Right renal cortex interstitium (tissue), 3 donors: ENCODE data around the gene ELOVL4. TPM values are rescaled to one million over a fixed set of nuclear protein-coding genes. Genes with fewer than 3 reads are reported as not detected.

ENCODE experiments used
- DNase-seq, 3 donors: peaks; one replicate each; pipeline ENCODE4 v3.0.0-alpha.2; 2013; ENCODE audit warnings: low read depth in 3 of 3, low spot score in 2 of 3
- polyA plus RNA-seq, 3 donors: library from polyadenylated mRNA; unstranded; fragments of 120-200 nt; gene quantifications; one replicate each; pipeline ENCODE4 v1.2.1, GENCODE V29; 2013; ENCODE audit not compliant: insufficient read length in 3 of 3

The ELOVL4 gene
- 1 to 10 TPM; 3.2 to 4.1 (median 3.5) TPM for polyA plus RNA-seq

- DNase-seq: peak in 2 of 3 donors; percentile 21 to 36
Observed at GRCh38 chr6:79947191-79948186, at the start of gene ELOVL4. TSS of gene ELOVL4 (minus strand) at chr6:79947553. CDS start at chr6:79947279, 274 bp downstream.

DNA sequence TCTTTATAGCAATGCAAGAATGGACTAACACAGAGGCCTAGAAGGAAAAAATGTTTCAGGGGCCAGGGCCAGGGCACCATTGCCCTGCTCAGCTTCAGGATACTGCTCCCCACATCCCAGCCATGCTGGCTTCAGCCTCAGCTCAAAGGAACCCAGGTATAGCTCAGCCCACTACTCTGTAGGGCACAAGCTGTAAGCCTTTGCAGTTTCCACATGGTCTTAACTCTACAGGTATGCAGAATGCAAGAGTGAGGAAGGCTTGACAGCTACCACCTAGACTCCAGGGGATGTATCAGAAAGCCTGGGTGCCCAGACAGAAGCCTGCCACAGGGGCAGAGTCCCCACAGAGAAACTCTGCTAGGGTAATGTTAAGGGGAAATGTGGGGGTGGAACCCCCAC lies 46.6 kb upstream of the ELOVL4 start:
- no peak for DNase-seq

DNA sequence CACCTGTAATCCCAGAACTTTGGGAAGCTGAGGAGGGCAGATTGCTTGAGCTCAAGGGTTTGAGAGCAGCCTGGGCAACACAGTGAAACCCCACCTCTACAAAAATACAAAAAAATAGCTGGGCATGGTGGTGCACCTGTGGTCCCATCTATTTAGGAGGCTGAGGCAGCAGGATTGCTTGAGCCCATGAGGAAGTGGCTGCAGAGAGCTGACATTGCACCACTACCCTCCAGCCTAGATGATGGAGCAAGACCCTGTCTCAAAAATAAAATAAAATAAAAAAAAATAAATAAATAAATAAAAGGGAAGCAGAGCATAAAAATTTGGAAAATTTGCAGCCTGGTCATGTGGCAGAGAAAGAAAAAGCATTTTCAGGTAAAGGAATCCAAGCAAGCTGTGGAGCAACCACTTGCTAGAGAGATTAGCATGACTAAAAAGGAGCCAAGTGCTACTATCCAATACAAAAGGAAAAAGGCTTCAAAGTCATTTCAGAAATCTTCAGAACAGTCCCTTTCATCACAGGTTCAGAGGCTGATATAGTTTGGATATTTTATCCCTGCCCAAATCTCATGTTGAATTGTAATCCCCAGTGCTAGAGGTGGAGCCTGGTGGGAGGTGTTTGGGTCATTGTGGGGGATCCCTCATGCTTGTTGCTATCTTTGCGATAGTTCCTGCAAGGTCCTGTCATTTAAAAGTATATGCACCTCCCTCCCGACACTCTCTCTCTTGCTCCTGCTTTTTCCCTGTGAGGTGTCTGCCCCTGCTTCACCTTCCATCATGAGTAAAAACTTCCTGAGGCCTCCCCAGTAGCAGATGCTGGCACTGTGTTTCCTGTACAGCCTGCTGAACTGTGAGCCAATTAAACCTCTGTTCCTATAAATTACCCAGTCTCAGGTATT lies 45.9 kb upstream of the ELOVL4 start:
- DNase-seq: no peak

DNA sequence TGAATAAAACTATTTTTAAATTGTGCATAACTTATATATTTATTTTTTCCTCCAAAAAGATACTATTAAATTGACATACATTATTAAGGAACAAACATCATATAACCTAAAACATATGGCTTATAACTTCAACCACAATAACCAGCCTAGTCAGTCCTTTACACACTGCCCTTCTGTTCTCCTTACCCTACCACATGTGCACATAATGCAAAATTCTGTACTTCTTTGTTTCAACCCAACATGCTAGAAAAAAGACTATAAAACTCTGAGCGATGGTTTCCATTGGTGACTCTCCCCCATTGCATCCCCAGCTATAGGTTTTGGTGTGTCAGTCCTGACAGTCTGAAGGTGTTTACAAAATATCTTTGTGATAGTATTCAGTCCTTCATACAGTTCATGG lies 42.3 kb upstream of the ELOVL4 start:
- DNase-seq: no peak

- DNase-seq: no peak
Observed at GRCh38 chr6:79985128-79985527, 37.8 kb upstream of the ELOVL4 start.

DNA sequence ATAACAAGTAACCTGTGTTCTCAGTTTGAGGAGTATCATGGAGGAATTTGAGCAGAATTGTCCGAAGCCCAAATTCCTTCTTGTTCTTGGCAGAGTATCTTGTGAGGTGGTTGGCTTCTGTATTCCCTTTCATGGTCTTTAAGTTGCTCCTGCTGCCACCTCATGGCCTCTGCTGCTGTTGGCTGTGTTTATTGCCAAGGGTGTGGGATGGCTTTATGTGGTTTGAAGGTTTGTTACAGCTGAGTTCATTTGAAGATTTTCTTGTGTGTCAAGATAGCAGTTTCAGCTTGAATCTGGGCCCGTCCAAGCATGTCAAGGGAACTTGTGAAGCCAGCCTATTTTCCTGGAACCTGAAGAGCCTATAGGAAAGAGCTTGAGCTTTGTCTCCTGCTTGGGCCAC lies 36.9 kb upstream of the ELOVL4 start:
- DNase-seq: no peak

DNA sequence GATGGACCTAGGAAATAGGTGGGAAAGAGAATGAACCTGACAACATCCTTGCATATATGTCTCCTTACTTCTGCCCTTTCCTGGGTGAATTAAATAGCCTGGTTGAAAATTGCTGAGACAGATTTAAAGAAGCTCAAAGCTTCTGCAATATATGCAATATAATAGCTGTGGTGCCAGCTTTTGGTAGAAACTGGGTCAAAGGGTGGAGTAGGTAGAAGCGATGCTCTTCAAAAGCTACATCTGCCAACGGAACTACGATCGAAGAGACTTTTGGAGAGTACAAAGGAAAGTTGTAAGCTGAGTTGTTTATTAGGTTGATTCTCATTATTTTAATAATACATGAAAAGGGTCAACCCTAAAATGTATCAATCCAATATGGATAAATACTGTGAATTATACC lies 34.3 kb upstream of the ELOVL4 start:
- no peak for DNase-seq

DNA sequence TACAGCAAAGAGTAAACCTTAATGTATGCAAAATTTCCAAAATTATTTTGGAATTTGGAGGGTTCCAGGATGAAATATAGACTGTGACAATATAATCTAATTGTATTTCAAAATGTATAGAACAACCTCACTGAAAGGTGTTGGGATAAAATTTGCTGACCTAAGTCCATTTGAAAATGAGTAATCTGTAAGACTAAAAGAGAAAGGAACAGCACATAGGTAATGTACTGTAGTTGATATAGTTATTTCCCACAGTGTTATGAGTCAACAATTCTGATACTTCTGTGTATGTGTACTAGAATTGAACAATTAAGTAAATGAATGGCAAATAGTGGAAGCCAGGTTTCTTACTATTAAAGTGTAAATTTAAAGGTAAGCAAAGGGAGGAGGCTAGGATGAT lies 23.8 kb upstream of the ELOVL4 start:
- DNase-seq: no peak

DNA sequence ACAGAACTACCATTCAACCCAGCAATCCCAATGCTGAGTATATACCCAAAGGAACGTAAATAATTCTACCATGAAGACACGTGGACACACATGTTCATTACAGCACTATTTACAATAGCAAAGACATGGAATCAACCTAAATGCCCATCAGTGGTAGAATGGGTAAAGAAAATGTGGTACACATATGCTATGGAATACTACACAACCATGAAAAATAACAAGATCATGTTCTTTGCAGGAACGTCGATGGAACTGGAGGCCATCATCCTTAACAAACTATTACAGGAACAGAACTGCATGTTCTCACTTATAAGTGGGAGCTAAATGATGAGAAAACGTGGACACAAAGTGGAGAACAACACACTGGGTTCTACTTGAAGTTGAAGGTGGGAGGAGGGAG lies 22.4 kb upstream of the ELOVL4 start:
- no peak for DNase-seq

DNA sequence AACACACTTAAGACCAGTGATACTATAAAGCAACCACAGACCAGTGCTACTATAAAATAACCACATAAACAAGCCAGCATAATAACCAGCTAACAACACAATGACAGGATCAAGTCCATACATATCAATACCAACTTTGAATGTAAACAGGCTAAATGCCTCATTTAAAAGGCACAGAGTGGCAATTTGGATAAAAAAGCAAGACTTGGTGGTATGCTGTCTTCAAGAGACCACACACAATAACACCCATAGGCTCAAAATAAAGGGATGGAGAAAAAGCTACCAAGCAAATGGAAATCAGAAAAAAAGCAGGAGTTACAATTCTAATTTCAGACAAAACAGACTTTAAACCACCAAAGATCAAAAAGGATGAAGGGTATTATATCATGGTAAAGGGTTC lies 19.8 kb upstream of the ELOVL4 start:
- DNase-seq: no peak

GRCh38 chr6:79964607-79965081 lies 17.3 kb upstream of the ELOVL4 start:
- no peak for DNase-seq

- no peak for DNase-seq
Observed at GRCh38 chr6:79954849-79955248, 7.5 kb upstream of the ELOVL4 start.

DNA sequence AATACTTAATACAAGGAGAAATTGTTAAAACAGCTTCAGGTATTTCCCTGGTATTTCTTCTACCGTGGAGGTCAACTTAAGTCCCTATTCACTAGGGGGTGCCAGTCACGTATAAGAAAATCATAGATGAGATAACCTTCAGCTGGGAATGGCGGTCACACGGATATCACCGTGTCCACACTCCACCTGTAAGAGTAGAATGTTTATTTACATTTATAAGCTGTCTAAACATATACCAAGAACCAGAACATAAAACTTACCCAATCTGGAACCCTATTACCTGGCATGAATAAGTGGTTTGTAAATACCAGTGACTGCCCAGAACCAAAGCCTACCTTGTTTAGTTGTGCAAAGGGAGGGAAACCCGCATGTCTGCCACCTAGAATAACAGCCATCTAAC lies 1.9 kb upstream of the ELOVL4 start:
- peak in 2 of 3 donors; percentile 24 to 29 for DNase-seq

DNA sequence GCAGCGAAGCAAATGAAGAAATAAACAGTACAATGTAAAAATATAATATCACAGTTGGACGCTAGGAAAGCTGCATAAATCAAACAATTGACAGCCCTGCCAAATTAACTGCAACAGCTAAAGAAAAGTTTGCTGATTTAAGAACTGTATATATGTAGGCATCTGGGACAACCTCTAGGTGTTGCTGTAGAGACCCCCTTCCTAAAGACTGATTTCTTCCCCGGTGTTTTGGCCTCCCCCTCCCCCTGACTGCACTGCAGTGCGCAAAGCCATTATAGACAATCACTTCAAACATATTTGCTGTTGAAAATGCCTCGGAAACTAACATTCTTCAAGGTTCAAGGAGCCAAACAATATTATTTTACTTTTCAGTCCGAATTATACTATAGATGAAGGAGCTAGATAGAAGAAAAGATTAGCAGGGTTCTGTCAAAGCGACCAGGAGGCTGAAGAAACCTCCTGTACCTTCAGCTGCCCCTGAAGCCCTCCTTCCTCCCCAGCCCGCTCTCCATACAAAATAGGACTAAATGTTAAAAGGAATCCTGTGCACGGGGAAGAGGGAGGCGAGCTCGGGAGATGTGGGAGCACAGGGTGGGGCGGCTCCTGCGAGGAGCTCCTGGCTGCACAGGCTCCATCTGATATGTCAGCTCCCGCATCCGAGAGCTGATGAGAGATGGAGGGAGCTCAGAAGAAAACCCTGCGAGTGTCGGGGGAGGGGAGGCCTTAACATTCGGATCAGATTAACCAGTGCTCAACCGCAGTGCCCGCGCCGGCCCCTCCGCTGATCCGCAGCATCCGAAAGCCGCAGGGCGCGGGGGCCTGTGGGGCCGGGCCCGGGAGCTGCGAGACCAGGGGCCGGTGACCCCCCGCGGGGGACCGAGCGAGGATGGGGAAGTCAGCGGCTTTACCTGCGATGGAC lies 822 bp downstream of the ELOVL4 start:
- DNase-seq: peak in 2 of 3 donors; percentile 15 to 26

DNA sequence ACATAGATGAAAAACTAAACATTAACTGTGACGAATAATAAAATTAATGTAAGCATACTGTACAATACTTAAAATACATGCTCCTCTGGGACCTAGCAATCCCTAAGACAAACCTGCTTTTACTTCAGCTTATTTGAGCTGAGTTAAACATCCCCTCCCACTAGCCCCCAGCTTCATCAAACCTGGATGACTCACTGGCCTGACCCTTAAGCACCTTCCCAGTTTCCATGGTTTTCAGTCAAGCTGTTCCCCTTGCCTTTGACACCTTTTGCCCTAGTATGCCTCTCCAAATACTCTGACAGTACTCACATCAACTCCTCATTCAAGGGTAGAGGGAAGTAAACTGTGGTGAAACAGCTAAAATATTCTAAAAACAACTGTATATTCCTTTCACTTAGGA lies 4.2 kb downstream of the ELOVL4 start:
- DNase-seq: no peak

DNA sequence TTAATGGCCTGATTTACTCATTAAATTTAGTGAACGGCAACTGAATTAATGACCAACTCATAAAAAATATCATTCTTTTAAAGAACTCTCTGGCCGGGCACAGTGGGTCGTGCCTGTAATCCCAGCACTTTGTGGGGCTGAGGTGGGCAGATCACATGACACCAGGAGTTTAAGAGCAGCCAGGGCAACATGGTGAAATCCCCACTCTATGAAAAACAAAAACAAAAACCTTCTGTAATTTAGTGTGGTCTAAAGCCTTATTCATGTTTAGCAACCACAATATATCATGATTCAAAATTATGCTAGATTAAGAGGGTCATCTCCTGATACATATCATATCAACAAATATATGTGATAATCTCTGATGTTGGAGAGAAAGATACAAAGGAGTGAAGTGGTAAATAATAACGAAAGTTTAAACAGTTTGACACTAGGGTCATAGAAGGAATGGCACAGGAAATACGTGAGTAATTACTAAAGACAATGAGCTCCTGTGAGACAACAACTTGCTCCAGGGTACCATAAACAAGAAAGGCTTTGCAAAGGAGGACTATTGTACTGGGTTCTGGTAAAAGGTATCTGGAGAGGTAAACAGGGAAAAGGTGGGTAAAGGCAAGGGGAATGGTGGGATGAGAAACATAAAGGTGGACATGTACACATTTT lies 5.7 kb downstream of the ELOVL4 start:
- DNase-seq: no peak

DNA sequence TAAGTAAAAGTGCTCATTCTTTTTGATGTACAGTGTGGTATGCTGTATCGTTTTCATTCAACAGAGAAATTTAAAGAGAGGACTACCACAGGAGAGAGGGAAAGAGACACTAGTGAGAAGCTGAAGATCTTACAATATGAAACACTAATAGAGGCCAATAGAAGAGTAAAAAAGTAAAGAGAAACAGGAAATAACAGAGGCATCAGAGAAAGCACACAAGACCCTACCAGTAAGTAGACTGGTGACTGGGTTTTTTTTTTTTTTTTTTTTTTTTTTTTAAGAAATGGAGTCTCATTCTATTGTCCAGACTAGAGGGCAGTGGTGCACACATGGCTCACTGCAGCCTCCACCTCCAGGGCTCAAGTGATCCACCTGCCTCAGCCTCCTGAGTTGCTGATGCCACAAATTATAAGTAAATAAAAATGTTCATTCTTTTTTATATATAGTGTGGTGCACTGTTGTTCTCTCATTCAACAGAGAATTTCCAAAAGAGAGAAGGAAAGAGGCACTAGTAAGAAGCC lies 18.8 kb downstream of the ELOVL4 start:
- DNase-seq: no peak

DNA sequence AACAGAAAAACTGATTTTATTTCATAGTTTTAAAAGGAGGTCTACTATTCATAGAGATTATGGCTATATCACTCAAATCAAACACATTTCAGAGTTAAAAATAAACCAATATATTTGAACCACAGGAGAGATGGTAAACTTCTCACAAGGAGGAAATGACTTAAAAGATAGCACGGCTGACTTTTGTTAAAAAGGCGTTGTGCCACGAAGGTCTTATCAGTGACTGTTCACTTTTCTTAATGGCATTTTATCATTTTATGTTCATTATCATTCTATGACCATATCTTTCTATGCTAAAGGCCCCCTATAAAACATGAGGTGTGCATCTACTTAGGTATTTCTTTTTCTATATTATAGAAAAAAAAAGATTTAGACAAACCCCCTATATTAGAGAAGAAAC lies 19.6 kb downstream of the ELOVL4 start:
- DNase-seq: no peak

DNA sequence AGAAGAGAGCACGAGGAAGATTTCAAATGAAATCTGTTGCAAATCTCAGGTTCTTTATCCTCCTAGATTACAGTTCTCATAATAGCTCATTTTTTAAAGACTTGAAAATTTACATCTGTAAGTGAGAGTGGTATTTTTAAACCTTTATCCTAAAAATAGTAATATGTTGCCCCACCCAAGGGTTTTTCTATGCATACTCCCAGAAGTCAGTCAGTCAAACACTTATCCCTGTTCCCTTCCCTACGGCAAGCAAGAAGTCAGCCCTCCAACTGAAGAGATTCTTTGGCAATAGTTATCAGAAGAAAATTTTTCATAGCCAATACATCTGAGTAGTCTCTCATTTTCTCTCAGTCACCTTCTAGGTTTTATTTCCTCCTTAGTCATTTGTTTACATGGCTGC lies 24.1 kb downstream of the ELOVL4 start:
- DNase-seq: no peak
